GM19324 (cell line): ENCODE measurements around the gene PARVA.

Source experiments
- ATAC-seq: cut with Tn5 transposase; IDR thresholded peaks from one replicate; pipeline ENCODE4 v1.9.1; 2021; ENCODE audit warnings: mild to moderate bottlenecking, moderate library complexity; ENCODE audit not compliant: unreplicated experiment, low FRiP score

The PARVA gene

GRCh38 chr11:12403122-12403996, 26.0 kb downstream of the PARVA start:
- no peak for ATAC-seq

- no peak for ATAC-seq
Observed at GRCh38 chr11:12403997-12404350, 26.6 kb downstream of the PARVA start.

GRCh38 chr11:12404436-12404835, 27.1 kb downstream of the PARVA start:
- no peak for ATAC-seq

- no peak for ATAC-seq
Observed at GRCh38 chr11:12408156-12408770, 30.9 kb downstream of the PARVA start.

- no peak for ATAC-seq
Observed at GRCh38 chr11:12409621-12410005, 32.2 kb downstream of the PARVA start.

- no peak for ATAC-seq
Observed at GRCh38 chr11:12410006-12410728, 32.8 kb downstream of the PARVA start.

GRCh38 chr11:12411393-12411792, 34.0 kb downstream of the PARVA start:
- no peak for ATAC-seq

- no peak for ATAC-seq
Observed at GRCh38 chr11:12411806-12412727, 34.7 kb downstream of the PARVA start.

GRCh38 chr11:12413141-12414052, 36.0 kb downstream of the PARVA start:
- no peak for ATAC-seq

GRCh38 chr11:12414611-12415010, 37.2 kb downstream of the PARVA start:
- no peak for ATAC-seq

- ATAC-seq, result no peak
Observed at GRCh38 chr11:12415342-12415966, 38.1 kb downstream of the PARVA start.

- no peak for ATAC-seq
Observed at GRCh38 chr11:12416552-12416951, 39.2 kb downstream of the PARVA start.

- no peak for ATAC-seq
Observed at GRCh38 chr11:12417691-12418611, 40.6 kb downstream of the PARVA start.

- ATAC-seq, result no peak
Observed at GRCh38 chr11:12420040-12420439, 42.7 kb downstream of the PARVA start.

- no peak for ATAC-seq
Observed at GRCh38 chr11:12420706-12421105, 43.3 kb downstream of the PARVA start.

GRCh38 chr11:12421386-12421785, 44.0 kb downstream of the PARVA start:
- ATAC-seq, result no peak

GRCh38 chr11:12426176-12426575, 48.8 kb downstream of the PARVA start:
- ATAC-seq, result no peak

- ATAC-seq, result no peak
Observed at GRCh38 chr11:12429155-12429554, 51.8 kb downstream of the PARVA start.
